Keratinocyte (primary cell): ENCODE data around the gene BPIFA1. TPM values are rescaled to one million over a fixed set of nuclear protein-coding genes. Genes with fewer than 3 reads are reported as not detected.

Source experiments
- DNase-seq: peaks from one replicate; pipeline ENCODE4 v3.0.0-alpha.2; 2011; ENCODE audit warnings: low read depth, missing footprints, low spot score
- FAIRE-seq: peaks from 2 replicates; lab custom pipeline; 2011; peaks lifted over from hg19 to GRCh38; lab: Jason Lieb, UNC
- H2AFZ ChIP-seq: 2 replicates; pipeline ENCODE4 v1.6.0; 2012; ENCODE audit warnings: low read length, control low read depth, inconsistent platforms; ENCODE audit not compliant: control insufficient read depth
- H3K27ac ChIP-seq: 2 replicates; pipeline ENCODE4 v1.5.1; 2011; ENCODE audit warnings: low read length; ENCODE audit not compliant: control insufficient read depth, insufficient read depth
- H3K27me3 ChIP-seq: 3 replicates; pipeline ENCODE4 v1.6.0; 2011; ENCODE audit warnings: low read length; ENCODE audit not compliant: control insufficient read depth, insufficient read depth; ENCODE audit errors: extremely low read depth
- H3K36me3 ChIP-seq, 2 experiments: 2 replicates in 1 of 2; 3 replicates in 1 of 2; pipeline ENCODE4 v1.5.1; 2011; ENCODE audit warnings: low read length in 2 of 2, mild to moderate bottlenecking in 1 of 2; ENCODE audit not compliant: control insufficient read depth in 2 of 2, insufficient read depth in 2 of 2; ENCODE audit errors: extremely low read depth in 1 of 2
- H3K4me1 ChIP-seq: 3 replicates; pipeline ENCODE4 v1.5.1; 2011; ENCODE audit warnings: low read length; ENCODE audit not compliant: control insufficient read depth, insufficient read depth; ENCODE audit errors: extremely low read depth
- H3K4me2 ChIP-seq: 3 replicates; pipeline ENCODE4 v1.6.0; 2011; ENCODE audit warnings: low read depth, low read length; ENCODE audit not compliant: control insufficient read depth, insufficient read depth; ENCODE audit errors: extremely low read depth
- H3K4me3 ChIP-seq, 3 experiments: fragments of 200-600 bp in 1 of 3; sonication (generic) in 1 of 3; 2 replicates in 2 of 3; 3 replicates in 1 of 3; pipeline ENCODE4 v1.5.1; 2011 to 2016; ENCODE audit warnings: low read length in 3 of 3, mild to moderate bottlenecking in 3 of 3, control low read depth in 2 of 3, inconsistent platforms in 1 of 3, low read depth in 1 of 3, mixed read lengths in 1 of 3, mixed run types in 1 of 3, moderate library complexity in 1 of 3; ENCODE audit not compliant: control insufficient read depth in 2 of 3, insufficient read depth in 2 of 3; ENCODE audit errors: extremely low read depth in 1 of 3
- H3K79me2 ChIP-seq: 2 replicates; pipeline ENCODE4 v1.6.0; 2012; ENCODE audit warnings: low read length; ENCODE audit not compliant: control insufficient read depth, insufficient read depth
- H3K9ac ChIP-seq: 3 replicates; pipeline ENCODE4 v1.6.0; 2011; ENCODE audit warnings: low read length; ENCODE audit not compliant: control insufficient read depth, insufficient read depth; ENCODE audit errors: extremely low read depth
- H3K9me1 ChIP-seq: 3 replicates; pipeline ENCODE4 v1.6.0; 2011; ENCODE audit warnings: low read length; ENCODE audit not compliant: control insufficient read depth, insufficient read depth; ENCODE audit errors: extremely low read depth
- H3K9me3 ChIP-seq: 2 replicates; pipeline ENCODE4 v1.5.1; 2012; ENCODE audit warnings: low read depth, low read length; ENCODE audit not compliant: control insufficient read depth
- H4K20me1 ChIP-seq: 3 replicates; pipeline ENCODE4 v1.6.0; 2011; ENCODE audit warnings: low read length; ENCODE audit not compliant: control insufficient read depth, insufficient read depth; ENCODE audit errors: extremely low read depth
- EZH2 ChIP-seq: IDR thresholded peaks from one replicate; pipeline ENCODE4 v1.6.1; 2012; ENCODE audit warnings: inconsistent platforms, mild to moderate bottlenecking, low read length, moderate library complexity
- dilution Hi-C: fragments of 300-500 bp; cut with MboI; formaldehyde crosslinking; loops from one replicate; pipeline ENCODE4 v1.7.0; 2020; ENCODE audit warnings: low sequenced_read_pairs; ENCODE audit not compliant: extremely low pct_ligation_motif_present
- polyA plus RNA-seq, 5 experiments: library from polyadenylated mRNA; depleted of rRNA in 3 of 5; stranded (reverse) in 3 of 5; stranded (forward) in 1 of 5; unstranded in 1 of 5; fragments of >200 nt; gene quantifications; 1 replicate in 1 of 5; 2 replicates in 3 of 5; 3 replicates in 1 of 5; pipeline versions ENCODE4 v1.2.1 to v1.2.3, GENCODE V29; 2011 to 2012; ENCODE audit warnings: missing spikeins in 2 of 5, low read depth in 1 of 5, low replicate concordance in 1 of 5
- TF ChIP-seq, protein P1 (sequence below), 3 experiments: IDR thresholded peaks in 1 of 3; conservative IDR thresholded peaks in 1 of 3; optimal IDR thresholded peaks in 1 of 3; 2 replicates in 2 of 3; 3 replicates in 1 of 3; pipeline versions ENCODE3 to v1.5.1; 2011; ENCODE audit warnings: low read length in 3 of 3, mild to moderate bottlenecking in 3 of 3, moderate library complexity in 2 of 3, control low read depth in 1 of 3, inconsistent platforms in 1 of 3; ENCODE audit not compliant: insufficient read depth in 2 of 3; ENCODE audit errors: extremely low read depth in 1 of 3

The BPIFA1 gene
- polyA plus RNA-seq, 1 donor (not counting 4 experiments of a cell fraction or from before 2014, with no cell fraction given), result not detected

DNA sequence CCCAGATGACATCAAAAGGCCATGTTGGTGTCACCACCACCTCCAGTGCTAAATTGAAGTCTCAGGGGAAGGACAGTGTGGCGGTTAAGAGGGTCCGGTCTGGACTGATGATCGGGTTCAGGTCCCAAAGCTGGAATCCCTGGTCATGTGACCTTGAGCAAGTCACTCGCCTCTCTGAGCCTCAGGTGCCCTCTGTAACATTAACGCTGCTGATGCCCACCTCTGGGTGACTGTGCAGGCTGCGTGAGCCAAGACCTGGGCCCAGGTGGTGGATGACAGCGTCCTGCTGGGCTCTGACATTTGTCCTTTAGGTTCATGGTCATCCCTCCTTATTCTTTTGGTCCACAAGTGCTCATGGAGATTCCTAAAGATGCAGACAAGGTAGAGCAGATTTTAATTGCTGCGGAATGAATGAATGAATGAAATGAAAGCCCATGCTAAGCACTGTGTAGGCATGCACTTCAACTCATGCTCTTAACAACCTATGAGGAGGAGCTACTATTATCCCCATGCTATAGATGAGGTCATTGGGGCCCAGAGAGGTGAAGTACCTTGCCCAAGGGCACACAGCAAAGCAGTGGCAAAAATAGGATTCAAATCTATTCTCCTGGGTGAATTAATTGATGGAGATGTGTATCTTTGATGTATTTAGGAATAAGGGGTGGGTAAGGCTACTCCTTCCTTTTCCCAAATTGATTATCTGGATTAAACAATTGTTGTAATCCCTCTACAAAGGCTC is 46.6 kb downstream of the BPIFA1 start:
- no peak overlapping the region for H3K4me2 ChIP-seq
- dilution Hi-C loops, result no loop called here
- H3K36me3 ChIP-seq, result no peaks in the 10 kb centered on the region
- no peak overlapping the region for H3K9ac ChIP-seq
- no peaks in the 10 kb centered on the region for H3K4me1 ChIP-seq
- H2AFZ ChIP-seq, result no peak overlapping the region
- FAIRE-seq (no peak), DNase-seq (no peak)
- H4K20me1 ChIP-seq, result no peaks in the 10 kb centered on the region
- no peak overlapping the region for H3K27ac ChIP-seq
- H3K27me3 ChIP-seq, result peaks cover 14% of the 10 kb centered on the region
- no peaks in the 10 kb centered on the region for H3K79me2 ChIP-seq
- no peak overlapping the region for H3K4me3 ChIP-seq
- H3K9me3 ChIP-seq, result no peaks in the 10 kb centered on the region
- H3K9me1 ChIP-seq, result no peaks in the 10 kb centered on the region
- TF ChIP-seq, protein P1, sequence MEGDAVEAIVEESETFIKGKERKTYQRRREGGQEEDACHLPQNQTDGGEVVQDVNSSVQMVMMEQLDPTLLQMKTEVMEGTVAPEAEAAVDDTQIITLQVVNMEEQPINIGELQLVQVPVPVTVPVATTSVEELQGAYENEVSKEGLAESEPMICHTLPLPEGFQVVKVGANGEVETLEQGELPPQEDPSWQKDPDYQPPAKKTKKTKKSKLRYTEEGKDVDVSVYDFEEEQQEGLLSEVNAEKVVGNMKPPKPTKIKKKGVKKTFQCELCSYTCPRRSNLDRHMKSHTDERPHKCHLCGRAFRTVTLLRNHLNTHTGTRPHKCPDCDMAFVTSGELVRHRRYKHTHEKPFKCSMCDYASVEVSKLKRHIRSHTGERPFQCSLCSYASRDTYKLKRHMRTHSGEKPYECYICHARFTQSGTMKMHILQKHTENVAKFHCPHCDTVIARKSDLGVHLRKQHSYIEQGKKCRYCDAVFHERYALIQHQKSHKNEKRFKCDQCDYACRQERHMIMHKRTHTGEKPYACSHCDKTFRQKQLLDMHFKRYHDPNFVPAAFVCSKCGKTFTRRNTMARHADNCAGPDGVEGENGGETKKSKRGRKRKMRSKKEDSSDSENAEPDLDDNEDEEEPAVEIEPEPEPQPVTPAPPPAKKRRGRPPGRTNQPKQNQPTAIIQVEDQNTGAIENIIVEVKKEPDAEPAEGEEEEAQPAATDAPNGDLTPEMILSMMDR (optimal IDR thresholded peaks at IDR 0.05 in 1 of 3, IDR thresholded peaks at IDR 0.05 in 1 of 3, conservative IDR thresholded peaks at IDR 0.05 in 1 of 3; ENCODE audit: extremely low read depth in 1 of 3, insufficient read depth in 2 of 3, low read length in 3 of 3), result no peak
- no peak for TF ChIP-seq EZH2

DNA sequence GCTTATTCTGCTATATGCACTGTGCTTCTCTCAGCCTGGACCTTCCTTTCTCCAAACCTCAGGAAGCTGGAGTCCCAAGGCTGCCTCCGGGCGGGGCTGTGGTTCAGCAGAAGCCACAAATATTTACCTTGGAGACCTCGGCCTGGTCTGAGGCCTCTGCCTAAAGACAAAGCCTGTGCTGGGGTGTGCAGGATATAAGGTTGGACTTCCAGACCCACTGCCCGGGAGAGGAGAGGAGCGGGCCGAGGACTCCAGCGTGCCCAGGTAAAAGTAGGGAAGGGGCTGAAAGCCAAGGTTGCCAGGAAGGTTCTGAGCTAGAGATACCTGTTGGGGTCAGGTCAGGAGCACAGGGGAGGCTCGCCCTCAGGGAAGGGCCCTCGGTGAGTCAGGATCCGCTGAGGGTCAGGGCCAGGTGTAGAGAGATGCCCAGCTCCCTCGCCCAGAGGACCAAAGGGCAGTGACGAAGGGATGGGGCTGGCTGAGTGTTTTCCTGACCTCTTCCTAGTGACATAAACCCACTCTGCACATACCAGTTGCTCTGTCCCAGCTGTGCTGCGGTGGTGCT is 47.3 kb downstream of the BPIFA1 start, which contains the start of gene BPIFB1:
BPIFB1 (plus strand) TSS at position 224 of the 565 bp plus-strand sequence. CDS start 2,860 bp downstream, outside the sequence.
- H3K27ac ChIP-seq, result no peak within 1 kb of the TSS
- TF ChIP-seq, protein P1 (optimal IDR thresholded peaks at IDR 0.05 in 1 of 3, IDR thresholded peaks at IDR 0.05 in 1 of 3, conservative IDR thresholded peaks at IDR 0.05 in 1 of 3; ENCODE audit: extremely low read depth in 1 of 3, insufficient read depth in 2 of 3, low read length in 3 of 3), result no peak
- no peak for TF ChIP-seq EZH2

More for the DNA sequence above, 47.3 kb downstream of the BPIFA1 start, which contains the start of gene BPIFB1:
- H3K4me1 ChIP-seq, result no peaks in the 10 kb centered on the region
- no peaks in the 10 kb centered on the region for H3K9me1 ChIP-seq
- H3K4me3 ChIP-seq, result no peak within 1 kb of the TSS
- dilution Hi-C loops, result no loop called here
- FAIRE-seq (no peak), DNase-seq (no peak)
- H2AFZ ChIP-seq, result no peak within 1 kb of the TSS
- H3K4me2 ChIP-seq, result no peak within 1 kb of the TSS
- no peaks in the 10 kb centered on the region for H4K20me1 ChIP-seq
- H3K27me3 ChIP-seq, result peaks cover 19% of the 10 kb centered on the region
- no peaks in the 10 kb centered on the region for H3K36me3 ChIP-seq
- no peaks in the 10 kb centered on the region for H3K9me3 ChIP-seq
- H3K9ac ChIP-seq, result no peak within 1 kb of the TSS
- H3K79me2 ChIP-seq, result no peaks in the 10 kb centered on the region
